KOPT-K1 (cell line): ENCODE data around the gene RSL1D1.
A peak's percentile ranks its signal among the peaks of the same experiment; 100 is the strongest.

Experiments
- H3K27ac ChIP-seq: fragments of 200-600 bp; sonication (generic); 2 replicates; pipeline ENCODE4 v1.5.1; 2016; ENCODE audit warnings: antibody characterized with exemption, mild to moderate bottlenecking, low read depth, low read length; ENCODE audit not compliant: poor library complexity, severe bottlenecking
- H3K36me3 ChIP-seq: fragments of 200-600 bp; sonication (generic); 2 replicates; pipeline ENCODE4 v1.5.1; 2017; ENCODE audit warnings: antibody characterized with exemption, mild to moderate bottlenecking, low read length, moderate library complexity; ENCODE audit not compliant: insufficient read depth
- H3K9me3 ChIP-seq: fragments of 200-600 bp; sonication (generic); 2 replicates; pipeline ENCODE4 v1.5.1; 2017; ENCODE audit warnings: antibody characterized with exemption, low read length, mild to moderate bottlenecking; ENCODE audit not compliant: insufficient read depth, poor library complexity, severe bottlenecking

The RSL1D1 gene

GRCh38 chr16:11869353-11870228 is 18.2 kb upstream of the RSL1D1 start:
- H3K36me3 ChIP-seq, result peaks cover 75% of the 10 kb centered on the region
- no peaks in the 10 kb centered on the region for H3K9me3 ChIP-seq
- no peak overlapping the region for H3K27ac ChIP-seq

- Histone ChIP-seq H3K36me3 (peaks cover 64% of the 10 kb centered on the region), H3K27ac (no peak overlapping the region), H3K9me3 (no peaks in the 10 kb centered on the region)
These were observed 17.2 kb upstream of the RSL1D1 start for GRCh38 chr16:11868412-11868980.

GRCh38 chr16:11862489-11862888 is 11.1 kb upstream of the RSL1D1 start:
- H3K9me3 ChIP-seq, result no peaks in the 10 kb centered on the region
- H3K36me3 ChIP-seq, result peaks cover 23% of the 10 kb centered on the region; the same call in 1 of the 2 replicates
- H3K27ac ChIP-seq, result no peak overlapping the region

- peaks cover 28% of the 10 kb centered on the region; the same call in 1 of the 2 replicates for H3K36me3 ChIP-seq
- no peaks in the 10 kb centered on the region for H3K9me3 ChIP-seq
- H3K27ac ChIP-seq, result no peak overlapping the region
These were observed 5.8 kb upstream of the RSL1D1 start for GRCh38 chr16:11857161-11857560.

- H3K36me3 ChIP-seq, result peaks cover 42% of the 10 kb centered on the region
- no peaks in the 10 kb centered on the region for H3K9me3 ChIP-seq
- H3K27ac ChIP-seq, result peak overlapping the region; percentile 84
These were observed 909 bp upstream of the RSL1D1 start for GRCh38 chr16:11852092-11852809.

- Histone ChIP-seq H3K9me3 (no peaks in the 10 kb centered on the region), H3K27ac (no peak overlapping the region), H3K36me3 (peaks cover 64% of the 10 kb centered on the region)
These were observed 2.5 kb downstream of the RSL1D1 start for GRCh38 chr16:11848842-11849241.

- no peak overlapping the region for H3K27ac ChIP-seq
- peaks cover 99% of the 10 kb centered on the region for H3K36me3 ChIP-seq
- H3K9me3 ChIP-seq, result no peaks in the 10 kb centered on the region
These were observed 6.8 kb downstream of the RSL1D1 start for GRCh38 chr16:11844499-11844898.

GRCh38 chr16:11843861-11844260 is 7.5 kb downstream of the RSL1D1 start:
- peaks cover 99% of the 10 kb centered on the region for H3K36me3 ChIP-seq
- H3K27ac ChIP-seq, result no peak overlapping the region
- no peaks in the 10 kb centered on the region for H3K9me3 ChIP-seq

- no peaks in the 10 kb centered on the region for H3K9me3 ChIP-seq
- H3K27ac ChIP-seq, result no peak overlapping the region
These were observed 8.1 kb downstream of the RSL1D1 start for GRCh38 chr16:11843206-11843605.

GRCh38 chr16:11841026-11841425 is 10.3 kb downstream of the RSL1D1 start:
- peaks cover 99% of the 10 kb centered on the region for H3K36me3 ChIP-seq
- no peaks in the 10 kb centered on the region for H3K9me3 ChIP-seq
- no peak overlapping the region for H3K27ac ChIP-seq

More at GRCh38 chr16:11843206-11843605, 8.1 kb downstream of the RSL1D1 start:
- peaks cover 99% of the 10 kb centered on the region for H3K36me3 ChIP-seq

GRCh38 chr16:11836650-11837244 is 14.6 kb downstream of the RSL1D1 start:
- peaks cover 66% of the 10 kb centered on the region for H3K36me3 ChIP-seq
- H3K27ac ChIP-seq, result no peak overlapping the region
- H3K9me3 ChIP-seq, result no peaks in the 10 kb centered on the region

- Histone ChIP-seq H3K27ac (no peak overlapping the region), H3K36me3 (peaks cover 59% of the 10 kb centered on the region), H3K9me3 (no peaks in the 10 kb centered on the region)
These were observed 15.3 kb downstream of the RSL1D1 start for GRCh38 chr16:11835891-11836649.

- Histone ChIP-seq H3K36me3 (peaks cover 52% of the 10 kb centered on the region), H3K9me3 (no peaks in the 10 kb centered on the region), H3K27ac (no peak overlapping the region)
These were observed 16.0 kb downstream of the RSL1D1 start for GRCh38 chr16:11835309-11835708.

- Histone ChIP-seq H3K9me3 (no peaks in the 10 kb centered on the region), H3K36me3 (peaks cover 40% of the 10 kb centered on the region), H3K27ac (no peak overlapping the region)
These were observed 17.2 kb downstream of the RSL1D1 start for GRCh38 chr16:11833951-11834695.
